SKM-1 (cell line): ENCODE data around the gene ABCG4.
"Not testable (repeated sequence)": the region's sequence is repeated elsewhere in the genome, so short reads cannot be mapped to it uniquely, and the experiment has no call there.

ENCODE experiments used
- DNase-seq: peaks from one replicate; lab custom pipeline; 2025; ENCODE audit not compliant: unreplicated experiment; lab: John Stamatoyannopoulos, UW

The ABCG4 gene

GRCh38 chr11:119180729-119181676 is 32.2 kb downstream of the ABCG4 start:
- DNase-seq, result no peak

- DNase-seq, result peak; percentile 61
Observed at GRCh38 chr11:119181677-119182412, 33.0 kb downstream of the ABCG4 start.

GRCh38 chr11:119184399-119184798 is 35.5 kb downstream of the ABCG4 start:
- not testable (repeated sequence) for DNase-seq

GRCh38 chr11:119185981-119186634 is 37.3 kb downstream of the ABCG4 start:
- DNase-seq, result no peak

GRCh38 chr11:119187123-119187892 is 38.5 kb downstream of the ABCG4 start:
- DNase-seq, result no peak

GRCh38 chr11:119188067-119188466 is 39.2 kb downstream of the ABCG4 start:
- DNase-seq, result no peak

GRCh38 chr11:119188887-119189286 is 40.0 kb downstream of the ABCG4 start:
- DNase-seq, result no peak

- no peak for DNase-seq
Observed at GRCh38 chr11:119189393-119189792, 40.5 kb downstream of the ABCG4 start.

GRCh38 chr11:119190531-119190930 is 41.7 kb downstream of the ABCG4 start:
- DNase-seq, result no peak

GRCh38 chr11:119191265-119191664 is 42.4 kb downstream of the ABCG4 start:
- DNase-seq, result not testable (repeated sequence)

- peak; percentile 63 for DNase-seq
Observed at GRCh38 chr11:119192111-119192510, 43.3 kb downstream of the ABCG4 start.

- no peak for DNase-seq
Observed at GRCh38 chr11:119193001-119193400, 44.1 kb downstream of the ABCG4 start.

GRCh38 chr11:119193626-119194025 is 44.8 kb downstream of the ABCG4 start:
- no peak for DNase-seq

- DNase-seq, result no peak
Observed at GRCh38 chr11:119194811-119195440, 46.1 kb downstream of the ABCG4 start.

- no peak for DNase-seq
Observed at GRCh38 chr11:119195680-119196079, 46.8 kb downstream of the ABCG4 start.

- peak; percentile 96 for DNase-seq
Observed at GRCh38 chr11:119196833-119197483, 48.1 kb downstream of the ABCG4 start.

- DNase-seq, result no peak
Observed at GRCh38 chr11:119198925-119199324, 50.1 kb downstream of the ABCG4 start.

GRCh38 chr11:119201236-119201635 is 52.4 kb downstream of the ABCG4 start:
- not testable (repeated sequence) for DNase-seq

GRCh38 chr11:119202554-119202953 is 53.7 kb downstream of the ABCG4 start:
- DNase-seq, result no peak

- no peak for DNase-seq
Observed at GRCh38 chr11:119204066-119204465, 55.2 kb downstream of the ABCG4 start.
